ENCODE data around the gene ZNF143.
A peak's percentile ranks its signal among the peaks of the same experiment; 100 is the strongest.

ZNF143 gene

DNA sequence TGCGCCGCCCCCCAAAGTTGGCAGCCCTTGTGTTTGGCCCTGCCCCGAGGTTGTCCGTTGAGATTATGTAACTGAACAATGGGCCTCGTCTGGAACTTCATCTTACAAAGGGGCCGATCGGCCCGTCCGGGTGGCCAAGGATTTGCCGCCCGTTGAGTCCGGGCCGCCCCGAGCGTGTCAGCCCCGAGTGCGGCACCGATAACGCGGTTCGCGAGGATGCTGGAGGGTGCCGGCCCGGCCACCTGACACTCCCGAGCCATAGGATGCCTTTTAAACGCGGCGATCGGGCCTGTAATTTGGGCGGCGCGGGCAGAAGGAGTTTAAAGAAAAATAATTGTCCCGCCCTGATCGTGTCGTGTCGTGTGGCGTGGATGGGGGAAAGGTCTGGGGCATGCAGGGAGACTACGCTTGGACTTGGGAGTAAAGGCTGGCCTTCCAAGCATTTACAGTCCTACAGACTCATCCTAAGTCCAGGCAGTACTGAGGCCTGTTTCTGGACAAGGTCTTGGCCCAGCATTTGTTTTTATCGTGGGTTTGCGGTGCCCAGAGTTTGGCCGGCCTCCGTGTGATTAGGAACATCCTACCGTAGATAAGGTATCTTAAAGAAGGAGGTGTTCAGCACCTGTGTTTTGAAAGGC lies 113.9 kb downstream of the ZNF143 start:
- Histone ChIP-seq H3K27ac (ENCODE audit: low read depth, low read length) (peak overlapping the region; percentile 70), H3K36me3 (ENCODE audit: control insufficient read depth, low read length) (peaks cover 53% of the 10 kb centered on the region), H3F3A (ENCODE audit: control insufficient read depth, insufficient read depth) (peaks cover 36% of the 10 kb centered on the region), H3K4me1 (ENCODE audit: control insufficient read depth, low read length) (peaks cover 57% of the 10 kb centered on the region), H3K4me3 (ENCODE audit: low read length) (peak overlapping the region; percentile 92), H3K79me2 (ENCODE audit: control insufficient read depth, low read length) (peaks cover 81% of the 10 kb centered on the region), H4K20me1 (ENCODE audit: control insufficient read depth, insufficient read depth, low read depth, low read length) (0 out of 2 replicates have a peak, but pooled peaks cover 16% of the 10 kb centered on the region), H3K4me2 (ENCODE audit: low read length) (peak overlapping the region; percentile 64), H3K9me3 (ENCODE audit: control insufficient read depth, insufficient read depth, low read length) (no peaks in the 10 kb centered on the region), H3K27me3 (ENCODE audit: control insufficient read depth, low read length) (no peaks in the 10 kb centered on the region), H3K9me2 (replicated peaks; ENCODE audit: control insufficient read depth, low read length) (no peaks in the 10 kb centered on the region)
- no peak for TF ChIP-seq EZH2phosphoT487 (IDR thresholded peaks at IDR 0.05; ENCODE audit: borderline replicate concordance, low read length)
- TF ChIP-seq, protein P1, sequence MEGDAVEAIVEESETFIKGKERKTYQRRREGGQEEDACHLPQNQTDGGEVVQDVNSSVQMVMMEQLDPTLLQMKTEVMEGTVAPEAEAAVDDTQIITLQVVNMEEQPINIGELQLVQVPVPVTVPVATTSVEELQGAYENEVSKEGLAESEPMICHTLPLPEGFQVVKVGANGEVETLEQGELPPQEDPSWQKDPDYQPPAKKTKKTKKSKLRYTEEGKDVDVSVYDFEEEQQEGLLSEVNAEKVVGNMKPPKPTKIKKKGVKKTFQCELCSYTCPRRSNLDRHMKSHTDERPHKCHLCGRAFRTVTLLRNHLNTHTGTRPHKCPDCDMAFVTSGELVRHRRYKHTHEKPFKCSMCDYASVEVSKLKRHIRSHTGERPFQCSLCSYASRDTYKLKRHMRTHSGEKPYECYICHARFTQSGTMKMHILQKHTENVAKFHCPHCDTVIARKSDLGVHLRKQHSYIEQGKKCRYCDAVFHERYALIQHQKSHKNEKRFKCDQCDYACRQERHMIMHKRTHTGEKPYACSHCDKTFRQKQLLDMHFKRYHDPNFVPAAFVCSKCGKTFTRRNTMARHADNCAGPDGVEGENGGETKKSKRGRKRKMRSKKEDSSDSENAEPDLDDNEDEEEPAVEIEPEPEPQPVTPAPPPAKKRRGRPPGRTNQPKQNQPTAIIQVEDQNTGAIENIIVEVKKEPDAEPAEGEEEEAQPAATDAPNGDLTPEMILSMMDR (IDR thresholded peaks at IDR 0.05; ENCODE audit: low read depth, low read length, poor library complexity, severe bottlenecking): no peak

DNA sequence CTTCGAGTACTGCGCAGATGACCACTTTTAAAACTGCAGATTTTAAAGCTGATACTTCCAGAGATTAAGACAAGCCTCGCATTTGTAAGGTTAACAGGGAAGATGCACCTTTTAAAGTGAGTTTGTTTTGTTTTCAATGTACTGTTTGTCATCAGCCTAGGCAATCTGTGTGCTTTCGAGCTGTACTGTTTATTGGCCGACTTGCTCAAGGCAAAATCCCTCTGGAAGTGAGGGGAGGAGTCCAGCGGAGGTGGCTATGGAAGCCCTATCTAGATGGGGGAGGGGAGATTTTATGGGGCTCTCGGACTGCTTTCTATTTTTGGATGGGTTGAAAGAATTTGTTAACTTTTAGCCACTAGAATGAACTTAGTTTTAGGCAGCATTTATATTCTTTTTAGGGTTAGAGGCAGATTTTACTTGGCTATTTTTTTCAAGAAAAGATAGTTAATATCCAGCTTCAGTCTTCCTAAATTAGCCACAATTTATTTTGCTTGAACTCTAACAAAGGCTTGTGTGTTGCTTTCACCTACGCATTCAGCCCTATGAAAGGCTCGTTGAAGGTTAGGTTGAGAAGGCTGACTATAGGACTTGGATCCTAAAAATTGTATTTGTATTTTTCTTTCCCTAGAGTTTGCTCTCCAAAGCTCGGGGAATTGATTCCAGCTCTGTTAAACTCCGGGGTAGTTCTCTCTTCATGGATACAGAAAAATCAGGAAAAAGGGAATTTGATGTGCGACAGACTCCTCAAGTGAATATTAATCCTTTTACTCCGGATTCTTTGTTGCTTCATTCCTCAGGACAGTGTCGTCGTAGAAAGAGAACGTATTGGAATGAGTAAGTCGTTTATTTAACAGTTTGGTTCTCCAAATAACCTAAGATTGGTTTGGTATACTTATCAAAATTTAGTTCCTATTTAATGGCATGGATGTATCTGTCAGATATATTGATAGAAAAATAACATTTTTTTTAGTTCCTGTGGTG lies 114.7 kb downstream of the ZNF143 start:
- Histone ChIP-seq H3K27ac (ENCODE audit: low read depth, low read length) (peak overlapping the region; percentile 70), H4K20me1 (ENCODE audit: control insufficient read depth, insufficient read depth, low read depth, low read length) (0 out of 2 replicates have a peak, but pooled peaks cover 16% of the 10 kb centered on the region), H3K9me3 (ENCODE audit: control insufficient read depth, insufficient read depth, low read length) (no peaks in the 10 kb centered on the region), H3F3A (ENCODE audit: control insufficient read depth, insufficient read depth) (peaks cover 34% of the 10 kb centered on the region), H3K4me3 (ENCODE audit: low read length) (peak overlapping the region; percentile 92), H3K36me3 (ENCODE audit: control insufficient read depth, low read length) (peaks cover 62% of the 10 kb centered on the region), H3K9me2 (replicated peaks; ENCODE audit: control insufficient read depth, low read length) (no peaks in the 10 kb centered on the region), H3K4me1 (ENCODE audit: control insufficient read depth, low read length) (peaks cover 57% of the 10 kb centered on the region), H3K79me2 (ENCODE audit: control insufficient read depth, low read length) (peaks cover 89% of the 10 kb centered on the region), H3K27me3 (ENCODE audit: control insufficient read depth, low read length) (no peaks in the 10 kb centered on the region), H3K4me2 (ENCODE audit: low read length) (peak overlapping the region; percentile 64)
- no peak for TF ChIP-seq EZH2phosphoT487 (IDR thresholded peaks at IDR 0.05; ENCODE audit: borderline replicate concordance, low read length)
- TF ChIP-seq, protein P1 (IDR thresholded peaks at IDR 0.05; ENCODE audit: low read depth, low read length, poor library complexity, severe bottlenecking): no peak

GRCh38 chr11:9576701-9577381 lies 116.0 kb downstream of the ZNF143 start:
- no peaks in the 10 kb centered on the region for H3K9me2 ChIP-seq (replicated peaks; ENCODE audit: control insufficient read depth, low read length)
- peak overlapping the region; percentile 70 for H3K27ac ChIP-seq (ENCODE audit: low read depth, low read length)
- H3K27me3 ChIP-seq (ENCODE audit: control insufficient read depth, low read length): no peaks in the 10 kb centered on the region
- no peaks in the 10 kb centered on the region for H3K9me3 ChIP-seq (ENCODE audit: control insufficient read depth, insufficient read depth, low read length)
- H3K4me1 ChIP-seq (ENCODE audit: control insufficient read depth, low read length): peaks cover 57% of the 10 kb centered on the region
- peaks cover 95% of the 10 kb centered on the region for H3K79me2 ChIP-seq (ENCODE audit: control insufficient read depth, low read length)
- H3F3A ChIP-seq (ENCODE audit: control insufficient read depth, insufficient read depth): peaks cover 40% of the 10 kb centered on the region
- H3K4me2 ChIP-seq (ENCODE audit: low read length): peak overlapping the region; percentile 64
- TF ChIP-seq, protein P1 (IDR thresholded peaks at IDR 0.05; ENCODE audit: low read depth, low read length, poor library complexity, severe bottlenecking): no peak
- no peak for TF ChIP-seq EZH2phosphoT487 (IDR thresholded peaks at IDR 0.05; ENCODE audit: borderline replicate concordance, low read length)
- H3K36me3 ChIP-seq (ENCODE audit: control insufficient read depth, low read length): peaks cover 74% of the 10 kb centered on the region
- H4K20me1 ChIP-seq (ENCODE audit: control insufficient read depth, insufficient read depth, low read depth, low read length): 0 out of 2 replicates have a peak, but pooled peaks cover 16% of the 10 kb centered on the region
- H3K4me3 ChIP-seq (ENCODE audit: low read length): peak overlapping the region; percentile 92

All from DOHH2 (cell line).